RPMI7951 (cell line): ENCODE results near the gene PCDHGA10. TPM values are rescaled to one million over a fixed set of nuclear protein-coding genes. Genes with fewer than 3 reads are reported as not detected.
"Not testable (repeated sequence)": the region's sequence is repeated elsewhere in the genome, so short reads cannot be mapped to it uniquely, and the experiment has no call there.

Source experiments
- DNase-seq: peaks from one replicate; pipeline ENCODE4 v3.0.0-alpha.2; 2012; ENCODE audit warnings: low read depth
- total RNA-seq: library from RNA; depleted of rRNA; stranded (reverse); fragments of >200 nt; shearing (Covaris generic); gene quantifications from 2 replicates; pipeline ENCODE4 v1.2.3, GENCODE V29; 2014

The PCDHGA10 gene
- total RNA-seq, 1 experiment from 2014 or later: 0.84 TPM

DNA sequence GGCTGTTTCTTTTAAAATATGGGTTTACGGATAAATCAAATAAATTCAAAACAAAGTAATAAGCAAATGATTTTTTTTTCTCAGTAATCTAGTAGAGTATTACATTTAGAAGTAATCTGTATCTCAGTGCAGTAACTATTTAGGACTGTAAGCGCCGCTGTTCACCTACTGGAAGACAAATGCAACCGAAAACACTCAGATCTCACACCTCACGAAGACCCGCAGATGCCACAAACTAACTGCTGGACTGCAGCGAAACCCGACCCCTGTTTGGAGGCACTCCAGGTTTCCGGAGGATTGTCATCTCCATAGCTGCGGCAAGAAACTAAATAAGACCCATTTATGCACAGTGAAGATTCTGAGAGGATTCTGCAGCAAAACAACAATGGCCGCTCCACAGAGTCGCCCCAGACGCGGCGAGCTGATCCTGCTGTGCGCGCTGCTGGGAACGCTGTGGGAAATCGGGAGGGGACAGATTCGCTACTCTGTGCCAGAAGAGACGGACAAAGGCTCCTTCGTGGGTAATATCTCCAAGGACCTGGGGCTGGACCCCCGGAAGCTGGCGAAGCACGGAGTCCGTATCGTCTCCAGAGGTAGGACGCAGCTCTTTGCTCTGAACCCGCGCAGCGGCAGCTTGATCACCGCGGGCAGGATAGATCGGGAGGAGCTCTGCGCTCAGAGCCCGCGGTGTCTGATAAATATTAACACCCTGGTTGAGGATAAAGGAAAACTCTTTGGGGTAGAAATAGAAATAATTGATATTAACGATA lies 20.2 kb upstream of the PCDHGA10 start, which contains the start of gene PCDHGA8:
Gene PCDHGA8 (plus strand): TSS at position 205 of the 770 bp plus-strand sequence. CDS start 181 bp downstream, at position 386.
- no peak for DNase-seq

DNA sequence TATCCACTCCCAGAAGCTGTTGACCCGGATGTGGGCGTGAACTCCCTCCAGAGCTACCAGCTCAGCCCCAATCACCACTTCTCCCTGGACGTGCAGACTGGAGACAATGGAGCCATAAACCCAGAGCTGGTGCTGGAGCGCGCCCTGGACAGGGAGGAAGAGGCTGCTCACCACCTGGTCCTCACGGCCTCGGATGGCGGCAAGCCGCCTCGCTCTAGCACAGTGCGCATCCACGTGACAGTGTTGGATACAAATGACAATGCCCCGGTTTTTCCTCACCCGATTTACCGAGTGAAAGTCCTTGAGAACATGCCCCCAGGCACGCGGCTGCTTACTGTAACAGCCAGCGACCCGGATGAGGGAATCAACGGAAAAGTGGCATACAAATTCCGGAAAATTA lies 19.5 kb upstream of the PCDHGA10 start:
- no peak for DNase-seq

DNA sequence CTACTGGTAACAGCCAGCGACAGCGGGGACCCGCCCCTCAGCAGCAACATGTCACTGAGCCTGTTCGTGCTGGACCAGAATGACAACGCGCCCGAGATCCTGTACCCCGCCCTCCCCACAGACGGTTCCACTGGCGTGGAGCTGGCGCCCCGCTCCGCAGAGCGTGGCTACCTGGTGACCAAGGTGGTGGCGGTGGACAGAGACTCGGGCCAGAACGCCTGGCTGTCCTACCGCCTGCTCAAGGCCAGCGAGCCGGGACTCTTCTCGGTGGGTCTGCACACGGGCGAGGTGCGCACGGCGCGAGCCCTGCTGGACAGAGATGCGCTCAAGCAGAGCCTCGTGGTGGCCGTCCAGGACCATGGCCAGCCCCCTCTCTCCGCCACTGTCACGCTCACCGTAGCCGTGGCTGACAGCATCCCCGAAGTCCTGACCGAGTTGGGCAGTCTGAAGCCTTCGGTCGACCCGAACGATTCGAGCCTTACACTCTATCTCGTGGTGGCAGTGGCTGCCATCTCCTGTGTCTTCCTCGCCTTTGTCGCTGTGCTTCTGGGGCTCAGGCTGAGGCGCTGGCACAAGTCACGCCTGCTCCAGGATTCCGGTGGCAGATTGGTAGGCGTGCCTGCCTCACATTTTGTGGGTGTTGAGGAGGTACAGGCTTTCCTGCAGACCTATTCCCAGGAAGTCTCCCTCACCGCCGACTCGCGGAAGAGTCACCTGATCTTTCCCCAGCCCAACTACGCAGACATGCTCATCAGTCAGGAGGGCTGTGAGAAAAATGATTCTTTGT lies 18.2 kb upstream of the PCDHGA10 start:
- not testable (repeated sequence) for DNase-seq

DNA sequence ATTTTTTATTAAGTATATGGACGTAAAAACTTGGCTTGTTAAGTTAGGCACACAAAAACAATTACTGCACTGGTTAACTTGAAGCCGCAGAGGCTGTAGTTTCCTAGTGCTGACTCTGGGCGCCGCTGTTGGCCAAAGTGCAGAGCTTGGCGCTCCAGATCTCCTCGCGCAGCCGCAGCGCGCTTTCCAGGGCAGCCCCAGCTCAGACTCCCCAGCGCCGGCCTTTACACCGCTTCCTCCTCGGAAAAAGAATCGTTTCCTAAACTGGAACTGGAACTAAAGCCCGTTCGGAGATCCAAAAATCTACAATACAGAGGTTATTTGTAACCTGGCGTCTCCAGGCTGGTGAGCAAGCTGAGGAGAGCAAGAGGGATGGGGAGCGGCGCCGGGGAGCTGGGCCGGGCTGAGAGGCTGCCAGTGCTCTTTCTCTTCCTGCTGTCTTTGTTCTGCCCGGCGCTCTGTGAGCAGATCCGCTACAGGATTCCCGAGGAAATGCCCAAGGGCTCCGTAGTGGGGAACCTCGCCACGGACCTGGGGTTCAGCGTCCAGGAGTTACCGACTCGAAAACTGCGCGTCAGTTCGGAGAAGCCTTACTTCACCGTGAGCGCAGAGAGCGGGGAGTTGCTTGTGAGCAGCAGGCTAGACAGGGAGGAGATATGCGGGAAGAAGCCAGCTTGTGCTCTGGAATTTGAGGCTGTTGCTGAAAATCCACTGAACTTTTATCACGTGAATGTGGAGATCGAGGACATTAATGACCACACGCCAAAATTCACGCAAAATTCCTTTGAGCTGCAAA lies 14.8 kb upstream of the PCDHGA10 start, which contains the start of gene PCDHGB5:
Gene PCDHGB5 (plus strand): TSS at position 192 of the 796 bp plus-strand sequence. CDS start 181 bp downstream, at position 373.
- peak; percentile 62 for DNase-seq

DNA sequence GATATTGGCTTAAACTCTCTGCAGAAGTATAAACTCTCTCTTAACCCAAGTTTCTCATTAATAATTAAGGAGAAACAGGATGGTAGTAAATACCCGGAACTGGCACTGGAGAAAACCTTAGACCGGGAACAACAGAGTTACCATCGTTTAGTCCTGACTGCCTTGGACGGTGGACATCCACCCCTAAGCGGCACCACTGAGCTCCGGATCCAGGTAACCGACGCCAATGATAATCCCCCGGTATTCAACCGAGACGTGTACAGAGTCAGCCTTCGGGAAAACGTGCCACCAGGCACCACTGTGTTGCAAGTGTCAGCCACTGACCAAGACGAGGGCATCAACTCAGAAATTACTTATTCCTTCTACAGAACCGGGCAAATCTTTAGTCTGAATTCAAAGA lies 14.2 kb upstream of the PCDHGA10 start:
- DNase-seq: no peak

DNA sequence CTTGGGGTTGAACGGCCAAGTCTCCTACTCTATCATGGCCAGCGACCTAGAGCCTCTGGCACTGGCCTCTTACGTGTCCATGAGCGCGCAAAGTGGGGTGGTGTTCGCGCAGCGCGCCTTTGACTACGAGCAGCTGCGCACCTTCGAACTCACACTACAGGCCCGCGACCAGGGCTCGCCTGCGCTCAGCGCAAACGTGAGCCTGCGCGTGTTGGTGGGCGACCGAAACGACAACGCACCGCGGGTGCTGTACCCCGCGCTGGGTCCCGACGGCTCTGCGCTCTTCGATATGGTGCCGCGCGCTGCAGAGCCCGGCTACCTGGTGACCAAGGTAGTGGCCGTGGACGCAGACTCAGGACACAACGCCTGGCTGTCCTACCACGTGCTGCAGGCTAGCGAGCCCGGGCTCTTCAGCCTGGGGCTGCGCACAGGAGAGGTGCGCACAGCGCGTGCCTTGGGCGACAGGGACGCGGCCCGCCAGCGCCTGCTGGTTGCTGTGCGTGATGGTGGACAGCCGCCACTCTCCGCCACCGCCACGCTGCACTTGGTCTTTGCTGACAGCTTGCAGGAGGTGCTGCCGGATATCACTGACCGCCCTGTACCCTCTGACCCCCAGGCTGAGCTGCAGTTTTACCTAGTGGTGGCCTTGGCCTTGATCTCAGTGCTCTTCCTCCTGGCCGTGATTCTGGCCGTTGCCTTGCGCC lies 13.1 kb upstream of the PCDHGA10 start:
- no peak for DNase-seq

DNA sequence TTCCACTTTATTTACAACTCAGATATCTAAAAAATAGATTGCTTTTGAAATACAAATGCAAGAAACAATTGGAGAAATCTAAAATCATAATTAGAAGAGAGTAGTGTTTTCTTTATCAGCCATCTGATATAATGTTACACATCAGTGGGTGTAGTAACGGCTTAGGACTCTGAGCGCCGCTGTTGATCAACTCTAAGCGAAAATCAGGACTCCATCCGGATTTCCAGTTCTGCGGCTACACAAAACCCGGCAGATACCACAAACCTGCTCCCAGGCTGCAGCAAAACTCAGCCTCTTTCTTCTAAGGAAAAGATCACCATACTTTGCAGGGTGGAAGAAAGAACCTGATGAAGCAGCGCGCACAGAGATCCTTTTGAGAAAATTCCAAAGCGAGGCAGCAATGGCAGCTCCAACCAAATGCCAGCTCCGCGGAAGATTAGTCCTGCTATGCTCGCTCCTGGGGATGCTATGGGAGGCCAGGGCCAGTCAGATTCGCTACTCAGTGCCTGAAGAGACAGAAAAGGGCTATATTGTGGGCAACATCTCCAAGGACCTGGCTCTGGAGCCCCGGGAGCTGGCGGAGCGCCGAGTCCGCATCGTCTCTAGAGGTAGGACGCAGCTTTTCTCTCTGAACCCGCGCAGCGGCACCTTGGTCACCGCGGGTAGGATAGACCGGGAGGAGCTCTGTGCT lies 10.1 kb upstream of the PCDHGA10 start, which contains the start of gene PCDHGA9:
Gene PCDHGA9 (plus strand): TSS at position 226 of the 691 bp plus-strand sequence. CDS start 175 bp downstream, at position 401.
- DNase-seq: no peak

DNA sequence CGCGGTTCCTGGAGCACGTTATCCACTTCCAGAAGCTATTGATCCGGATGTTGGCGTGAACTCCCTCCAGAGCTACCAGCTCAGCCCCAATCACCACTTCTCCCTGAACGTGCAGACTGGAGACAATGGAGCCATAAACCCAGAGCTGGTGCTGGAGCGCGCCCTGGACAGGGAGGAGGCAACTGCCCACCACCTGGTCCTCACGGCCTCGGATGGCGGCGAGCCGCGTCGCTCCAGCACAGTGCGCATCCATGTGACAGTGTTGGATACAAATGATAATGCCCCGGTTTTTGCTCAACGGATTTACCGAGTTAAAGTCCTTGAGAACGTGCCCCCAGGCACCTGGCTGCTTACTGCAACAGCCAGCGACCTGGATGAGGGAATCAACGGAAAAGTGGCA lies 9.4 kb upstream of the PCDHGA10 start:
- DNase-seq: no peak

DNA sequence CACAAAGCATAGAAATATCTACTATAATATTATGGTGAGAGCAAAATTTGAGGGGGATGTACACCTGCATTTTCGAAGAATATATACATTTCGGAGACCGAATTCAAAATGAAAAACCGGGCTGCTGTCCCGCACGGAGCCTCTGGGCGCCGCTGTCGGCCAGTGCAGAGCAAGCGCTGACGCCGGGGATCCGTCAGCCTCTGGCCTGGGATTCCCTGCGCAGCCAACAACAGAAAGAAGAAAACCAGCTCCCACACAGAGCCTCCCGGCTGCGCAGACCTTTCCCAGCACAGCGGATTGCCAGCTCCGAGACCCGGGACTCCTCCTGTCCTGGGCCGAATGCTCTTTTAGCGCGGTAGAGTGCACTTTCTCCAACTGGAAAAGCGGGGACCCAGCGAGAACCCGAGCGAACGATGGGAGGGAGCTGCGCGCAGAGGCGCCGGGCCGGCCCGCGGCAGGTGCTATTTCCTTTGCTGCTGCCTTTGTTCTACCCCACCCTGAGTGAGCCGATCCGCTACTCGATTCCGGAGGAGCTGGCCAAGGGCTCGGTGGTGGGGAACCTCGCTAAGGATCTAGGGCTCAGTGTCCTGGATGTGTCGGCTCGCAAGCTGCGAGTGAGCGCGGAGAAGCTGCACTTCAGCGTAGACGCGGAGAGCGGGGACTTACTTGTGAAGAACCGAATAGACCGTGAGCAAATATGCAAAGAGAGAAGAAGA lies 4.8 kb upstream of the PCDHGA10 start, which contains the start of gene PCDHGB6:
Gene PCDHGB6 (plus strand): TSS at position 232 of the 716 bp plus-strand sequence. CDS start 182 bp downstream, at position 414.
- DNase-seq: not testable (repeated sequence)

DNA sequence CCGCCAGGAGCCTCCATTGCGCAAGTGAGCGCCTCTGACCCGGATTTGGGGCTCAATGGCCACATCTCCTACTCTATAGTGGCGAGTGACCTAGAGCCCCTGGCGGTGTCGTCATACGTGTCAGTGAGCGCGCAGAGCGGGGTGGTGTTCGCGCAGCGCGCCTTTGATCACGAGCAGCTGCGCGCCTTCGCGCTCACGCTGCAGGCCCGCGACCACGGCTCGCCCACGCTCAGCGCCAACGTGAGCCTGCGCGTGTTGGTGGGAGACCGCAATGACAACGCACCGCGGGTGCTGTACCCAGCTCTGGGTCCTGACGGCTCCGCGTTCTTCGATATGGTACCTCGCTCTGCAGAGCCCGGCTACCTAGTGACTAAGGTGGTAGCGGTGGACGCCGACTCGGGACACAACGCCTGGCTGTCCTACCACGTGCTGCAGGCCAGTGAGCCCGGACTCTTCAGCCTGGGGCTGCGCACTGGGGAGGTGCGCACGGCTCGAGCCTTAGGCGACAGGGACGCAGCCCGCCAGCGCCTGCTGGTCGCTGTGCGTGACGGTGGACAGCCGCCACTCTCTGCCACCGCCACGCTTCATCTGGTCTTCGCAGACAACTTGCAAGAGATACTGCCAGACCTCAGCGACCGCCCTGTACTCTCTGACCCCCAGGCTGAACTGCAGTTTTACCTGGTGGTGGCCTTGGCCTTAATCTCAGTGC lies 3.0 kb upstream of the PCDHGA10 start:
- no peak for DNase-seq

DNA sequence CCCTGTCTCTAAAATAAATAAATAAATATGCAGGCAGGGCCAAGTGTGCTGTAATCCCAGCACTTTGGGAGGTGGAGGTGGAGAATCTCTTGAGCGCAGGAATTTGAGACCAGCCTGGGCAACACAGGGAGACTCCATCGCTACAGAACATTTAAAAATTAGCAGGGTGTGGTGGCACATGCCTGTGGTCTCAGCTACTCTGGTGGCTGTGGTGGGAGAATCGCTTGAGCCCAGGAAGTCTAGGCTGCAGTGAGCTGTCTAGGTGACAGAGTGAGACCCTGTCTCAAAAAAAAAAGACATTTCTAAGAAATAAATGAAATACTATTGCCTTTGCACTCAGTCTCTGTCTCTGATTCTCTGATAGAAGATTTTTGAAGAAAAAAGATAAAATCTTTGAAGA lies 1.2 kb upstream of the PCDHGA10 start:
- no peak for DNase-seq

DNA sequence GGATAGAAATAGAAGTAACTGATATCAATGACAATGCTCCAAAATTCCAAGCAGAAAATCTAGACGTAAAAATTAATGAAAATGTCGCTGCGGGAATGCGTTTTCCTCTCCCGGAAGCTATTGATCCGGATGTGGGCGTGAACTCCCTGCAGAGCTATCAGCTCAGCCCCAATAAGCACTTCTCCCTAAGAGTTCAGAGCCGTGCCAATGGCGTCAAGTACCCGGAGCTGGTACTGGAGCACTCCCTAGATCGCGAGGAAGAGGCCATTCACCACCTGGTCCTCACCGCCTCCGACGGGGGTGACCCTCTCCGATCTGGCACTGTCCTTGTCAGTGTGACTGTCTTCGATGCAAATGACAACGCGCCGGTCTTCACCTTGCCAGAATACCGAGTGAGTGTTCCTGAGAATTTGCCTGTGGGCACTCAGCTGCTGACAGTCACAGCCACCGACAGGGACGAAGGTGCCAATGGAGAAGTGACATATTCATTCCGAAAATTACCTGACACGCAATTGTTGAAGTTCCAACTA lies 818 bp downstream of the PCDHGA10 start:
- no peak for DNase-seq

DNA sequence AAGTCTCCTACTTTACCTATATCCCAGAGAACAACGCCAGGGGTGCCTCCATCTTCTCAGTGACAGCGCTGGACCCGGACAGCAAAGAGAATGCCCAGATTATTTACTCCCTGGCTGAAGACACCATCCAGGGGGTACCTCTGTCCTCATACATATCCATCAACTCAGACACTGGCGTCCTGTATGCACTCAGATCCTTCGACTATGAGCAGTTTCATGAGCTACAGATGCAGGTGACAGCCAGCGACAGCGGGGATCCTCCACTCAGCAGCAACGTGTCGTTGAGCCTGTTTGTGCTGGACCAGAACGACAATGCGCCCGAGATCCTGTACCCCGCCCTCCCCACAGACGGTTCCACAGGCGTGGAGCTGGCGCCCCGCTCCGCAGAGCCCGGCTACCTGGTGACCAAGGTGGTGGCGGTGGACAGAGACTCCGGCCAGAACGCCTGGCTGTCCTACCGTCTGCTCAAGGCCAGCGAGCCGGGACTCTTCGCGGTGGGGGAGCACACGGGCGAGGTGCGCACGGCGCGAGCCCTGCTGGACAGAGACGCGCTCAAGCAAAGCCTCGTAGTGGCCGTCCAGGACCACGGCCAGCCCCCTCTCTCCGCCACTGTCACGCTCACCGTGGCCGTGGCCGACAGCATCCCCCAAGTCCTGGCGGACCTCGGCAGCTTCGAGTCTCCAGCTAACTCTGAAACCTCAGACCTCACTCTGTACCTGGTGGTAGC lies 1.9 kb downstream of the PCDHGA10 start:
- DNase-seq: not testable (repeated sequence)

DNA sequence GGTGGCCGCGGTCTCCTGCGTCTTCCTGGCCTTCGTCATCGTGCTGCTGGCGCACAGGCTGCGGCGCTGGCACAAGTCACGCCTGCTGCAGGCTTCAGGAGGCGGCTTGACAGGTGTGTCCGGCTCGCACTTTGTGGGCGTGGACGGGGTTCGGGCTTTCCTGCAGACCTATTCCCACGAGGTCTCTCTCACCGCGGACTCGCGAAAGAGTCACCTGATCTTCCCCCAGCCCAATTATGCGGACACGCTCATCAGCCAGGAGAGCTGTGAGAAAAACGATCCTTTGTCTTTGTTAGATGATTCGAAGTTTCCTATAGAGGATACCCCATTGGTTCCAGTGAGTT lies 2.5 kb downstream of the PCDHGA10 start:
- not testable (repeated sequence) for DNase-seq

DNA sequence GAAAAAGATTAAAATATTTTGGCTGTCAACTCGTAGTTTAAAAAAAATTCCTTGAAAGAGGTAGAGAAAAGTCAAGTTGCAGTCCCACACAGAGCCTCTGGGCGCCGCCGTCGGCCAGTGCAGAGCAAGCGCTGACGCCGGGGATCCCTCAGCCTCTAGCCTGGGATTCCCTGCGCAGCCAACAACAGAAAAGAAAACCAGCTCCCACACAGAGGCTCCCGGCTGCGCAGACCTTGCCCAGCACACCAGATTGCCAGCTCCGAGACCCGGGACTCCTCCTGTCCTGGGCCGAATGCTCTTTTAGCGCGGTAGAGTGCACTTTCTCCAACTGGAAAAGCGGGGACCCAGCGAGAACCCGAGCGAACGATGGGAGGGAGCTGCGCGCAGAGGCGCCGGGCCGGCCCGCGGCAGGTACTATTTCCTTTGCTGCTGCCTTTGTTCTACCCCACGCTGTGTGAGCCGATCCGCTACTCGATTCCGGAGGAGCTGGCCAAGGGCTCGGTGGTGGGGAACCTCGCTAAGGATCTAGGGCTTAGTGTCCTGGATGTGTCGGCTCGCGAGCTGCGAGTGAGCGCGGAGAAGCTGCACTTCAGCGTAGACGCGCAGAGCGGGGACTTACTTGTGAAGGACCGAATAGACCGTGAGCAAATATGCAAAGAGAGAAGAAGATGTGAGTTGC lies 4.8 kb downstream of the PCDHGA10 start, which contains the start of gene PCDHGB7:
Gene PCDHGB7 (plus strand): TSS at position 184 of the 679 bp plus-strand sequence. CDS start 183 bp downstream, at position 367.
- DNase-seq: not testable (repeated sequence)

DNA sequence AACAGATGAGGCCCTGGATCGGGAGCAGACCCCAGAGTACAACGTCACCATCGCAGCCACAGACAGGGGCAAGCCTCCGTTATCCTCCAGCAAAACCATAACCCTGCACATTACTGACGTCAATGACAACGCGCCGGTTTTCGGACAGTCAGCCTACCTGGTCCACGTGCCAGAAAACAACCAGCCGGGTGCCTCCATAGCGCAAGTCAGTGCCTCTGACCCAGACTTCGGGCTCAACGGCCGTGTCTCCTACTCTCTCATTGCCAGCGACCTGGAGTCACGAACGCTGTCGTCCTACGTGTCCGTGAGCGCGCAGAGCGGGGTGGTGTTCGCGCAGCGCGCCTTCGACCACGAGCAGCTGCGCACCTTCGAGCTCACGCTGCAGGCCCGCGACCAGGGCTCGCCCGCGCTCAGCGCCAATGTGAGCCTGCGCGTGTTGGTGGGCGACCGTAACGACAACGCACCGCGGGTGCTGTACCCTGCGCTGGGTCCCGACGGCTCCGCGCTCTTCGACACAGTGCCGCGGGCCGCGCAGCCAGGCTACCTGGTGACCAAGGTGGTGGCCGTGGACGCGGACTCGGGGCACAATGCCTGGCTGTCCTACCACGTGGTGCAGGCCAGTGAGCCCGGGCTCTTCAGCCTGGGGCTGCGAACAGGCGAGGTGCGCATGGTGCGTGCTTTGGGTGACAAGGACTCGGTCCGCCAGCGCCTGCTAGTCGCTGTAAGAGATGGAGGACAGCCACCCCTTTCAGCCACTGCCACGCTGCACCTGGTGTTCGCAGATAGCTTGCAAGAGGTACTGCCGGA lies 6.5 kb downstream of the PCDHGA10 start:
- DNase-seq: no peak
